HG03565 (cell line): Measurements from ENCODE around the gene PCDHB7.
"Not testable (repeated sequence)": the region's sequence is repeated elsewhere in the genome, so short reads cannot be mapped to it uniquely, and the experiment has no call there.

ENCODE experiments used
- ATAC-seq: cut with Tn5 transposase; IDR thresholded peaks from one replicate; pipeline ENCODE4 v1.9.1; 2021; ENCODE audit warnings: mild to moderate bottlenecking, moderate library complexity; ENCODE audit not compliant: unreplicated experiment

PCDHB7 gene

GRCh38 chr5:141179876-141180275, 7.4 kb downstream of the PCDHB7 start:
- not testable (repeated sequence) for ATAC-seq

GRCh38 chr5:141180313-141180712, 7.9 kb downstream of the PCDHB7 start:
- ATAC-seq = no peak

GRCh38 chr5:141182248-141182647, 9.8 kb downstream of the PCDHB7 start, which contains the start of gene PCDHB16:
TSS of gene PCDHB16 (plus strand) at chr5:141182387. CDS start at chr5:141182560, 173 bp downstream.
- ATAC-seq = no peak

- ATAC-seq = not testable (repeated sequence)
Measured at GRCh38 chr5:141184117-141184855, 11.8 kb downstream of the PCDHB7 start.

GRCh38 chr5:141186897-141187512, 14.6 kb downstream of the PCDHB7 start, which contains the start of gene PCDHB9:
TSS of gene PCDHB9 (plus strand) at chr5:141187161. CDS start at chr5:141187319, 158 bp downstream.
- ATAC-seq = no peak

GRCh38 chr5:141188682-141189081, 16.2 kb downstream of the PCDHB7 start:
- not testable (repeated sequence) for ATAC-seq

GRCh38 chr5:141189131-141189530, 16.7 kb downstream of the PCDHB7 start:
- ATAC-seq = not testable (repeated sequence)

GRCh38 chr5:141192110-141192725, 19.8 kb downstream of the PCDHB7 start, which contains the start of gene PCDHB10:
TSS of gene PCDHB10 (plus strand) at chr5:141192353. CDS start at chr5:141192553, 200 bp downstream.
- no peak for ATAC-seq

GRCh38 chr5:141194332-141194731, 21.9 kb downstream of the PCDHB7 start:
- ATAC-seq = not testable (repeated sequence)

- no peak for ATAC-seq
Measured at GRCh38 chr5:141196363-141196762, 23.9 kb downstream of the PCDHB7 start.

- ATAC-seq = no peak
Measured at GRCh38 chr5:141199359-141200235, 27.2 kb downstream of the PCDHB7 start, which contains the start of gene PCDHB11. TSS of gene PCDHB11 (plus strand) at chr5:141199627. CDS start at chr5:141199775, 148 bp downstream.

- not testable (repeated sequence) for ATAC-seq
Measured at GRCh38 chr5:141201126-141201525, 28.7 kb downstream of the PCDHB7 start.

- ATAC-seq = not testable (repeated sequence)
Measured at GRCh38 chr5:141201646-141202045, 29.2 kb downstream of the PCDHB7 start.

- ATAC-seq = no peak
Measured at GRCh38 chr5:141208478-141208877, 36.0 kb downstream of the PCDHB7 start, which contains the start of gene PCDHB12. TSS of gene PCDHB12 (plus strand) at chr5:141208719. CDS start at chr5:141208908, 189 bp downstream.

- not testable (repeated sequence) for ATAC-seq
Measured at GRCh38 chr5:141210281-141210680, 37.8 kb downstream of the PCDHB7 start.

- not testable (repeated sequence) for ATAC-seq
Measured at GRCh38 chr5:141210849-141211248, 38.4 kb downstream of the PCDHB7 start.

- not testable (repeated sequence) for ATAC-seq
Measured at GRCh38 chr5:141213656-141214339, 41.4 kb downstream of the PCDHB7 start, which contains the start of gene PCDHB13. TSS of gene PCDHB13 (plus strand) at chr5:141213919. CDS start at chr5:141214124, 205 bp downstream.

- ATAC-seq = not testable (repeated sequence)
Measured at GRCh38 chr5:141214583-141214982, 42.1 kb downstream of the PCDHB7 start.

GRCh38 chr5:141215504-141215903, 43.1 kb downstream of the PCDHB7 start:
- ATAC-seq = not testable (repeated sequence)
